ENCODE measurements around the gene RAD21L1.

GRCh38 chr20:1205802-1206201 lies 20.0 kb upstream of the RAD21L1 start:
- TF ChIP-seq CTCF (IDR thresholded peaks at IDR 0.05) (no peak), EZH2 (IDR thresholded peaks at IDR 0.05) (no peak)
